Glomerular endothelial cell (primary cell): ENCODE measurements around the gene ACP5. TPM values are rescaled to one million over a fixed set of nuclear protein-coding genes. Genes with fewer than 3 reads are reported as not detected.
A peak's percentile ranks its signal among the peaks of the same experiment; 100 is the strongest.
"Not testable (repeated sequence)": the region's sequence is repeated elsewhere in the genome, so short reads cannot be mapped to it uniquely, and the experiment has no call there.

Experiments
- DNase-seq: peaks from one replicate; pipeline ENCODE4 v3.0.0-alpha.2; 2011; ENCODE audit warnings: low read depth, low spot score; ENCODE audit errors: extremely low read depth
- total RNA-seq: library from RNA; depleted of rRNA; stranded (reverse); fragments of >200 nt; gene quantifications from 2 replicates; pipeline ENCODE4 v1.2.3, GENCODE V29; 2015

Gene ACP5
- 1.6 and 1.9 TPM in 2 replicates for total RNA-seq

DNA sequence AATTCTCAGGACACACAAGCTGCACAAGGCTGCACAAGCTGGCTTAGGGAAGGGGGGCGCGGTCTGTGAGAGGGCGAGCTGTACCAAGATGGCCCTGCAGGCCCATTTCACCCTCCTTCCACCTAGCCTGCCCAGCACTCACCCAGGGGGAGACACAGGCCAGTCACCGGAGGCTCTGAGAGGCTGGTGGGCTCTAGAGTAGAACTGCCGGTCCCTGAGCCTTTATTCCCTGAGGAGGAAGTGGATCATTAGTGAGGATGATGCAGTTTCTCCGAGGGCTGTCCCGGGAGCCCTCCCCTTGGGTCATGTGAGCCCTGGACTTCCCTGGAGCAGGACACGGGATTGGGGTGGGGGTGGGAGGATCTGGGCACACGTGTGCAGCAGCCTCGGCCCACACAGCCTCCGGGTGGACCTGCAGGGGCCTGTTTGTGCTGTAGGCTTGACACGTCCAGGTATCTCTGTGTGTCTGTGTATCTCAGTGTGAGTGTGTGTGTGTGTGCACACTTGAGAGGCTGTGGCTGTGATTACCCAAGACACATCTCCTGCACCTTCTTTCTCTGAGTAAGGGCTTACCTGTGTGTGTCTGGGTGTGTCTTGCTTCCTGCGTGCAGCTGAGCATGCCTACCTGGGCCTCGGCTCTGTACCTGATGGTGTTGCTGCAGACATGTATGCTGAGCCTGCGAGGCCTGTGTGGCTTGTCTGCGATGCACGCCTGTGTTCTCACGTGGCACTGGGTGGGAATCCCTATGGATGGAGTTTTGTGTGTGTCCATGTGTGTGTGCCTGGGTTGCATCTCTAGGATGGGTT lies at the start of gene ACP5:
Gene ACP5, minus strand, starts transcription at position 195 of the 807 bp plus-strand sequence. CDS start 328 bp downstream, outside the sequence.
- DNase-seq: no peak

DNA sequence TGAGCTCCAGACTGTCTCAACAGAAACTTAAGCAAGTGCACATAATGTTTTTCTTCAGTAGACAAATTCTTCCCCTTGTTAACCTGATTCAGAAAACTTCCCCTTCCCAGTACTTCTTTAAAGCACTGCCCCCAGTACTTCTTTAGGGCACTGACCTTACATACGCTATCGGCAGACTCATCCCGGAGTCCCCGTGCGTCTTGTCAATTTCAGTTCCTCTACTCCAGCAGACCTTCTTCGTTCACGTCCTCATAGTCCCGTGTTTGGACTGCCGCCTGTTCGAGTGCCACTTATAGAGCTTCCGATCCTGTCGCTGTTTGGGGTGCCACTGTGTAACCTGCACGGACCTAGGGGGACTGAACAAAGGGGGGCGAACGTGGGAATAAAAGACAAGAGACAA lies 48.8 kb upstream of the ACP5 start:
- no peak for DNase-seq

DNA sequence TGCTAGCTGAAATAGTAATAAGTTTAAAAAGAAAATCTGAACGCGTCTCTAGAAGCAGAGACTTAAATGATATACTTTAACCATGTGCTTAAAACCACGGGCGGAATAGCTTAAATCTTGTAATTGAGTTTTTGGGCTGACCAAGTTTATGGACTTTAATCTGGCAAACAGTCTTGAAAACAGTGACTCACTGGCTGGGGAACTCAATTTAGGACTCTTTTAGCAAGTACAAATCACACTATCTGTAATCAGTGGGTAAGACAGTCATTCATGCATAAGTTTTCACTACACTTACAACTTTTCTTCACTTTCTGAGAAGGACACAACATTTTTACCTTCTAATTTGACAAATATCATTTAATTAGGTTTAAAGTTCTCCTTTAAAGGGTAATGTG lies 46.6 kb upstream of the ACP5 start:
- no peak for DNase-seq

DNA sequence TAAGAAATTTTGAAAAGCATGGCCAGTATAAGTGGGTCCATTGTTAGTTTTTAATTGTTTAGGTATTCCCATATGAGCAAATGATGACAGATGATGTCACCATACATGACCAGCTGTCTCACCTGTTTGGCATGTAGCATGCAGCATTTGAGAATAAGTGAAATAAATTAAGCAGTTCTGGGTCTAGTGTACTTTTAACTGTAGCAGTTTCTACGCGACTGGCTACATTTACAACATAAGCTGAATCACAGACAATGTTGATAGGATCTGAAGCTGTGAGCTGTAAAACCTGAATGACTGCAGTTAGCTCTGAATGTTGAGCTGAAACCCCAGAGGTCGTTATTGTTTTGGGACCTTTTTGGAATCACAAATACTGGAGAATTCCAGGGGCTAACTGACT lies 45.0 kb upstream of the ACP5 start:
- DNase-seq: not testable (repeated sequence)

DNA sequence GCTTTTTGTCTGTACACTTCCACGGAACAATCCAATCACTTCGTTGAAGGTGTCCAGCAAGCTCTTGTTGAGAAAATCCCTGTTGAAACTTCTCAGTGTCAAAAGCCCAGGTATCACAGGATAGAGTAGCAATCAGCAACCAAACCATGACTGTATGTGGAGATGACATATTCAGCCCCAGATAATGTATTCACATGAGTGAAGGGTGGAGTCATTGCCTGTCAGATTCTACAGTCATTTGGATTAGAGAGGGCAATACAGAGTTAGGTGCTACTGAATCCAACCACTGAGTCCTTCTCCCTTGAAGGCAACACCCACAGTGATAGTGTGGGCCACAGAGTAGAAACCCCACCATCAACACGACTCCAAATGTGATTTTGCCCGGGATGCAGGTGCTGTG lies 43.1 kb upstream of the ACP5 start:
- DNase-seq: no peak

DNA sequence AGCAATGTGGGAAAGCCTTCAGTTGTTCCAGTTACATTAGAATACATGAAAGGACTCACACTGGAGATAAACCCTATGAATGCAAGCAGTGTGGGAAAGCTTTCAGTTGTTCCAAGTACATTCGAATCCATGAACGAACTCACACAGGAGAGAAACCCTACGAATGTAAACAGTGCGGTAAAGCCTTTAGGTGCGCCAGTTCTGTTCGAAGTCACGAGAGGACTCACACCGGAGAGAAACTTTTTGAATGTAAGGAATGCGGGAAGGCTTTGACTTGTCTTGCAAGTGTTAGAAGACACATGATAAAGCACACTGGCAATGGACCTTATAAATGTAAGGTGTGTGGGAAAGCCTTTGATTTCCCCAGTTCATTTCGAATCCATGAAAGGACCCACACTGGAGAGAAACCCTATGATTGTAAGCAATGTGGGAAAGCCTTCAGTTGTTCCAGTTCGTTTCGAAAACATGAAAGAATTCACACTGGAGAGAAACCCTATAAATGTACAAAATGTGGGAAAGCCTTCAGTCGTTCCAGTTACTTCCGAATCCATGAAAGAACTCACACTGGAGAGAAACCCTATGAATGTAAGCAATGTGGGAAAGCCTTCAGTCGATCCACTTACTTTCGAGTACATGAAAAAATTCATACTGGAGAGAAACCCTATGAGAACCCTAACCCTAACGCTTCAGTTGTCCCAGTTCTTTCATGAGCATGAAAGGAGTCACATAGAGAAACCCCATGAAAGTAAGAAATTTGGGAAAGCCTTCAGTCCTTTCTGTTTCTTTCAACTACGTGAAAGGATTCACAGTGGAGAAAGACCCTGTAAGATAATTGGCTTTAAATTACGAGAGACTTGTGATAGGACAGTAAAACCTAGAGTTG lies 40.0 kb upstream of the ACP5 start:
- DNase-seq: no peak

DNA sequence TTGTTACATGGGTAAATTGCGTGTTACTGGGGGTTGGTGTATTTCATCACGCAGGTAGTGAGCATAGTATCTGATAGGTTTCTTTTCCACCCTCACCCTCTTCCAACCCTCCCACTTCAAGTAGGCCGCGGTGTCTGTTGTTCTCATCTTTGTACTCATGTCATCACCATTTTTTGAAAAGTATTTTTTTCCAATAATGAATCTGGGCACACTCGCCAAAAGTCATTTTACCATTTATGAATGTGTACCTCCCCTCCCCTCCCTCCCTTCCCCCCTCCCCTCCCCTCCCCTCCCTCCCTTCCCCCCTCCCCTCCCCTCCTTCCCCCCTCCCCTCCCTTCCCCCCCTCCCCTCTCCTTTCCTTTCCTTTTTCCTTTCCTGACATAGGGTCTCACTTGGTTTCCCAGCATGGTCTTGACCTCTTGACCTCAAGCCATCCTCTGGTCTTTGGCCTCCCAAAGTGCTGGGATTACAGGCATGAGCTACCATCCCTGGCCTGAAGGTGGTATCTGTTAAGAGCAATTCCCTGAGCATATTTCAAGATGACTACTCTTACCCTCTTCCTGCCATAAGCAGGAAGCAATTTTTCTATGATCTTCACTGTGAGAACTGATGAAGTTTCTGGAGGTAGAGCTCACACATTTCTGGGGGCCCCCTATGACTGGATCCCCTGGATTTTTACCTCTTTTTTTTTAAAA lies 35.5 kb upstream of the ACP5 start:
- no peak for DNase-seq

DNA sequence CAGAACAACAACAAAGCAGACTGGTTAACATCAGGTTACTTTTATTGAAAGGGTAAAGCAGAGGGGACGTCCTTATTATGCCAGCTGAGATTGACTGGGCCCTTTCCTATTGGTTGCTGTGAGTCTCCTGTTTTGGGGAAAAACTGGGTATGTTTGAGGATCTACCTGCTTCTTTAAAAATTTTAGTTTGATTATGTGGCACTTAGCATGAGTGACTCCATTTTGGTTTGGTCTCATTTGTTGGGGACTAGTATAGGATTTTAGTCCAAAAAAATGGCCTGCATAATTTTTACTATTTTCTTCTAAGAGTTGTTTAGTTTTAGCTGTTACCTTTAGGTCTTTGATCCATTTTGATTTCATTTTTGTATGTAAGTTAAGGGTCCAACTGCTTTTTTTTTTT lies 34.3 kb upstream of the ACP5 start:
- no peak for DNase-seq

DNA sequence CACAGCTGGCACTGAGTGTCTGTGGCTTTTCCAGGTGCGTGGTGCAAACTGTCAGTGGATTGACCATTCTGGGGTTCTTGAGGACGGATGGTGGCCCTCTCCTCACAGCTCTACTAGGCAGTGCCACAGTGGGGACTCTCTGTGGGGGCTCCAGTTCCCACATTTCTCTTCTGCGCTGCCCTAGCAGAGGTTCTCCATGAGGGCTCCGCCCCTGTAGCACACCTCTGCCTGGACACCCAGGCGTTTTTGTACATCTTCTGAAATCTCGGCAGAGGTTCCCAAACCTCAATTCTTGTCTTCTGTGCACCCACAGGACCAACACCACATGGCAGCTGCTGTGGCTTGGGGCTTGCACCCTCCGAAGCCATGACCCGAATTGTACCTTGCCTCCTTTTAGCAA lies 29.0 kb upstream of the ACP5 start:
- no peak for DNase-seq

DNA sequence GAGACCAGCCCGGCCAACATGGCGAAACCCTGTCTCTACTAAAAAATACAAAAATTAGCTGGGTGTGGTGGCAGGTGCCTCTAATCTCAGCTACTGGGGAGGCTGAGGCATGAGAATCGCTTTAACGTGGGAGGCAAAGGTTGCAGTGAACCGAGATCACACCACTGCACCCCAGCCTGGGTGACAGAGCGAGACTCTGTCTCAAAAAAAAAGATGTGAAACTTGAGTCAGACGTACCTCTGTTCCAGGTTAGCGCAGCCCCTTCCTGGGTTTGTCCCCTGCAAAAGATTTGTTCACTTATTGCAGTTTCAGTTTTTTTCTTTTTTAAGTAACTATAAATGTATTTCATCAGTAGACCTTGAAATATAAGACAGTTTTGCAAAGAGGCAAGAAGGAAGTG lies 22.3 kb upstream of the ACP5 start:
- not testable (repeated sequence) for DNase-seq

DNA sequence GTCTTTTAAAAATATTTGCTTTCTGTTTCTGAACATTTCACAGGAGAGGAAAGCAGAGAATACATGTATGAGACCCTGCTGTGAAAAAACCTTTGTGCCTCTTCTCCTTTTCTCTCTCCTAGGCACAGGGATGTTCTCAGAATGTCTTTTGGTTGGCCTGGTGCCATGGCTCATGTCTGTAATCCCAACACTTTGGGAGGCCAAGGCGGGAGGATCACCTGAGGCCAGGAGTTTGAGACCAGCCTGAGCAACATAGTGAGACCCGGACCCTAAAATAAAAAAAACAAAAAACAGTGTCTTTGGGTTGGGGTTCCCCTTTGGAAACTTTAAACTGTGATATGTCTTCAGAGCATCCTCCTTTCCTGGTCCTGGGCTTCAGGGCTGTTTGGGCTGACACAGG lies 21.3 kb upstream of the ACP5 start:
- DNase-seq: no peak

DNA sequence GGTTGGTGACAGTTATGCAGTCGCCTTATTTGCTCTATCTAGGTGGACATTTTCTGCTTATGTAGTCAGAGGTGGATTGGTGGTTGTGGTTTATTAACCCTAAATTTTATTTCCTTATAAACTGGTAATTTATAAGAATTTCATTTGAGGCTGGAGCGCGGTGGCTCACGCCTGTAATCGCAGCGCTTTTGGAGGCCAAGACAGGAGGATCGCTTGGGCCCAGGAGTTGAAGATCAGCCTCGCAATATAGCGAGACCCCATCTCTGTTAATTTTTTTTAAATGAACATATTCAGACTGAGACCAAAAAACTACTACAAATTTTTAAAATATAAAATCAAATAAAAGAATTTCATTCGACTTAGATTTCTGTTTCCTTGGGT lies 20.6 kb upstream of the ACP5 start:
- no peak for DNase-seq

DNA sequence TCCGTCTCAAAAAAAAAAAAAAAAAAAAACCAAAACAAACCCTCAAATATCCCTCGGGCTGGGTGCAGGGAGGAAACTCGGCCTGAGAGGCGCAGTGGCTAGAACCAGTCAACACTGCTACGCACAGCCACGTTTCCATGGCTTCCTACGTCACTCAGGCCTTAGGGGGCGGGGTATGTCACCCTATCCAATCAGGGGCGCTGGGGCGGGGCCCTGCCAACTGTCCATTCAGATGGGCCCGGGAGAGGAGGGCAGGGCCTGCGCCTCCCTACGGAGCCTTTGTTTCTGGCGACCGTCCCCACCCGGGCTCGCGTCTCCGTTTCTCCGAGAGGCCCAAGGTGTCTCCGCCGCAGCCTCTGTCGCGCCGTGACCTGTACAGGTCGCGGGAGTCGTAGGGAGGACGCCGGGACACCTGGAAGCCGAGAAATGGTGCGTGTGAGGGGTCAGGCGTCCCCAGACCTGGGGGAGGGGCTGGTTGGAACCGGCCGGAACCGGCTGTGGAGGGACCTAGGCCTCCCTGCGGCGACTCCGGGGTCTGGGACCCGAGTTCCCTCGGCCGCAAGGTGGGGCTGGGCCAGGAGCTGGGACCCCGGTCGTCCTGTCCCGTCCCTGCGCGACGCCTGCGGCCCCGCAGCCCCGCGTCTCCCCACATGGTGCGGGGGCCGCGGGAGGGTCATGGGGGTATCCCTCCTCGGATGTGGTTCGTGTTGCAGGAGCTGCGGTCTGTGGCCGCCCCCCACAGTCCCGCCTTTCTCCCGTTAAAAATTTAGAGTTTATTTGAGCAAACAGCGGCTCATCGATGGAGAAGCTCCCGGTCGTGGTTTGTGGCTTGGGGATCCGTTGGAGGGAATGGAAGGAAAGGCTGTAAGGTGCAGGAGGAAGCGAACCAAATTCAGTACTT lies 20.0 kb upstream of the ACP5 start, which contains the start of gene ZNF627:
Gene ZNF627, plus strand, starts transcription at position 282 of the 901 bp plus-strand sequence. Its CDS starts 145 bp downstream, at position 427.
- peak; percentile 89 for DNase-seq

DNA sequence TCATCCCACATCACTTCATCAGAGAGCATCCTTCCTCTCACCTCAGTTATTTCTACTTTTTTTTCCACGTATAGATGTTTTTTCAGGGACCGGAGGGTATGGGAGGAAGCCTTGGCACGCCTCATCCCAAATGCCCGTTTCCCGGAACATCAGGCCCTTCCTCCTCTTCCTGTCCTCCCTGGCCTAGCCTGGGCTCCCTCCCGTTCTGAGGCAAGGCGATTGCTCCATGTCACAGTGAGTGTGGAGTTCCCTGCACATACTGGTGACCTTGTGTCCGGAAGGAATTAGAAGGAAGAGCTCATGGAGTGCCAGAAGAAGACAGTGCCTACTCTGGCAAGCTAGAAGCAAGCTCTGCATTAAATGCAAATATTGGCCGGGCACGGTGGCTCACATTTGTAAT lies 18.7 kb upstream of the ACP5 start:
- no peak for DNase-seq

DNA sequence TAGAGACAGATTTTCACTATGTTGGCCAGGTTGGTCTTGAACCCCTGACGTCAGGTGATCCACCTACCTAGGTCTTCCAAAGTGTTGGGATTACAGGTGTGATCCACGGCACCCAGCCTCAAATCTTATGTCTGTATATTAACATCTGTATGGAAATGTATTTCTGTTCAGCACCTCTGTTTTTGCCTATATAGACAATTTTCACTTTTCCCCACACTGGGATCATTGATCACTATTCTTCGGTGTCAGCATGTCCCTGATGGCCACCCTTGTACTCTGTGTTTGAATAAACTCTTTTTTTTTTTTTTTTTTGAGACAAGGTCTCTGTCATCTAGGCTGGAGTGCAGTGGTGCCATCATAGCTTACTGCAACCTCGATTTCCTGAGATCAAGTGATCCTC lies 16.6 kb upstream of the ACP5 start:
- no peak for DNase-seq

DNA sequence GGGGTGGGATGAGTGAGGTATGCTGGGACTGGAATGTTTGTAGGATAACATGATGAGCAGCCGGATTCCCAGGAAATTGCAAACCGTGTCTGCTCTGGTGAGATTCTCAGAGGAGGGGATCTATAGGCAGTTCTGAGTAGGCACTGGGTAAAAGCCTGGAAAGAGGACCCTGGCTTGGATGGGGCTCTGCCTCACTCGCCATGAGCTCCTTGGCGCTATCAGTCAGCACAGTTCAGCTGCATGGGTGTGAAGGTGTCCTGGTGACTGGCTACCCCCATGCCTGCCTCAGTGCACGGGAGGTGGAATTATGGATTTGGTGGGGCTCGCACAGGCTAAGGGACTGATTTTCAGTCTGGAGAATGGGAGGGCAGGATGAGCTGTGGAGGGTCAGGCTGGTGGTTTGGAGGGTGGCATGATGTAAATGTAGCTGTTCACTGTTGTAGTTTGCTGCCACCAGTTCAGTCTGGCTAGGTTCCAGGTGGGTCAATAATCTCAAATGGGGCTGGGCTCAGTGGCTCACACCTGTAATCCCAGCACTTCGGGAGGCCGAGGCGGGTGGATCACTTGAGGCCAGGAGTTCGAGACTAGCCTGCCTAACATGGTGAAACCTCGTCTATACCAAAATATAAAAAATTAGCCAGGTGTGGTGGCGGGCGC lies 10.7 kb upstream of the ACP5 start:
- no peak for DNase-seq

DNA sequence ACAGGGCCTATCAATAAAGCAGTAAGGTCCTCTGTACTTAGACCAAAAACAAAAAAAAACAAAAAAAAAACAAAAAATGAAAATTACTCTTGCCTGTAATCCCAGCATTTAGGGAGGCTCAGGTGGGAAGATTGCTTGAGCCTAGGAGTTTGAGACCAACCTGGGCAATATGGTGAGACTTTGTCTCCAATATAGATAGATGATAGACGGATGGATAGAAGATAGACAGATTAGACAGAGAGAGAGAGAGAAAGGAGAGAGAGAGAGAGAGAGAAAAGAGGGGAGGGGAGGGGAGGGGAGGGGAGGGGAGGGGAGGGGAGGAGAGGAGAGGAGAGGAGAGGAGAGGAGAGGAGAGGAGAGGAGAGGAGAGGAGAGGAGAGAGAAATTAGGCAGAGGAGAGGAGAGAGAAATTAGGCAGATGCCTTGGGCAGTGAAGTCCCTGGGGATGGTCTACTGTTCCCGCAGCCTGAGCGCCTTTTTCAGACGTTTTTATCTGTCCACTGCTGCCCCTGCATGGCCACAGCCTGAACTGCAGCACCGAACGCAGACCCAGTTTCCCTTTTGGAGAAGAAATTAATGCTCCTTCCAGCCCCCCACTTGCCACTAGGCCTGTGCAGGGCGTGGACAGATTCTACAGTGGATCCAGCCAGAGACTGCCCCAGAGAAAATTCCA lies 10.0 kb upstream of the ACP5 start:
- DNase-seq: peak; percentile 25

DNA sequence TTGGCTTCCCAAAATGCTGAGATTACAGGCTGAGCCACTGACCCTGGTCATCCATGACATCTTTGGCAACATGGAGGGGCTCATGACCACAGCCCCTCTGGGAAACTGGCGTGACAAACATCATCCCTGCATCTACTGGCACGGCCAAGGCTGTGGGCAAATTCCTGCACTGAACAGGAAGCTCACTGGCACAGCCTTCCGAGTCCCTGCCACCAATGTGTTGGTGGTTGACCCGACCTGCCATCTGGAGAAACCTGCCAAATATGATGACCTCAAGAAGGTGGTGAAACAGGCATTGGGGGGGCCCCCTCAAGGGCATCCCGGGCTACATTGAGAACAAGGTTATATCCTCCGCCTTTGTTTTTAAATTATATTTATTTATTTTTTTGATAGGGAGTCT lies 8.9 kb upstream of the ACP5 start:
- DNase-seq: no peak

DNA sequence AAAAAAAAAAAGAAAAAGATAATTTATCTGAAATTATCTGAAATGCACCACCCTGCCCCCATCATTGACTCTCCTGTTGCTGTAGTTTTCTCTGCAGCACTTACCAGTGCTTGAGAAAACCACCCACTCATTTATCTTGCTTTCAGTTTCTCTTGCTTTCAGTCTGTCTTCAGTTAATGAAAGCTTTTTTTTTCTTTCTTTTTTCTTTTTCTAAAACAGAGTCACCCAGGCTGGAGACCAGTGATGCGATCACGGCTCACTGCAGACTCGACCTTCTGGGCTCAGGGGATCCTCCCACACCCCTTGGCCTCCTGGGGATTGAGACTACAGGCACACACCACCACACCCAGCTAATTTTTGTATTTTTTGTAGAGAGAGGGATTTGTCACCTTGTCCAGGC lies 4.3 kb upstream of the ACP5 start:
- DNase-seq: no peak
